K562 (cell line): Measurements from ENCODE around the gene PIKFYVE. TPM values are rescaled to one million over a fixed set of nuclear protein-coding genes. Genes with fewer than 3 reads are reported as not detected.

ENCODE experiments used
- CEBPZ ChIP-seq: fragments of 150-350 bp; IDR thresholded peaks from 2 replicates; pipeline ENCODE4 v1.6.1; 2014; ENCODE audit warnings: low read depth, mild to moderate bottlenecking, low read length, borderline replicate concordance
- CSDE1 ChIP-seq, 2 experiments: fragments of 450-650 bp; IDR thresholded peaks; 2 replicates each; pipeline ENCODE4 v1.6.1; 2016; ENCODE audit warnings: mild to moderate bottlenecking in 1 of 2
- PHF21A ChIP-seq: fragments of 450-650 bp; IDR thresholded peaks from 2 replicates; pipeline ENCODE4 v1.6.1; 2017; ENCODE audit warnings: low read depth, borderline replicate concordance
- RAD21 ChIP-seq, 2 experiments: fragments of 250-450 bp in 1 of 2; fragments of 450-650 bp in 1 of 2; sonication (Bioruptor Pico) in 1 of 2; formaldehyde crosslinking in 1 of 2; IDR thresholded peaks in 1 of 2; conservative IDR thresholded peaks in 1 of 2; 2 replicates each; pipeline versions ENCODE4 v1.4.0 to v1.8.0; 2020 to 2022; ENCODE audit warnings: mild to moderate bottlenecking in 2 of 2, moderate library complexity in 1 of 2
- RBM34 ChIP-seq: fragments of 200-400 bp; formaldehyde crosslinking; IDR thresholded peaks from 2 replicates; pipeline ENCODE4 v1.6.1; 2018; ENCODE audit warnings: low read length, borderline replicate concordance; ENCODE audit not compliant: insufficient read depth
- STAG1 ChIP-seq: sonication (generic); formaldehyde crosslinking; IDR thresholded peaks from 2 replicates; pipeline ENCODE4 v1.5.0; 2020; ENCODE audit warnings: missing genetic modification reagents, borderline replicate concordance
- polyA plus RNA-seq, 8 experiments: library from polyadenylated mRNA; depleted of rRNA in 4 of 8; stranded (reverse) in 5 of 8; unstranded in 3 of 8; fragments of >200 nt; fragmentation: Nextera tagmentation in 2 of 8; fragmentation: Illumina TruSeq in 1 of 8; extraction: Ambion mirVana in 2 of 8; extraction: Trizol in 1 of 8; gene quantifications; 2 replicates each; pipeline versions ENCODE4 v1.2.1 to v1.2.3, GENCODE V29; 2011 to 2014; ENCODE audit warnings: inconsistent platforms in 1 of 8, missing spikeins in 1 of 8
- total RNA-seq, 7 experiments: library from RNA; depleted of rRNA in 6 of 7; stranded (reverse); fragments of >200 nt in 6 of 7; fragmentation: Illumina TruSeq in 2 of 7; extraction: Trizol in 2 of 7; gene quantifications; 2 replicates each; pipeline versions ENCODE4 v1.2.1 to v1.2.3, GENCODE V29; 2011 to 2021; ENCODE audit warnings: low replicate concordance in 1 of 7
- TF ChIP-seq, protein P1 (sequence below), 2 experiments: fragments of 450-650 bp; formaldehyde crosslinking in 1 of 2; IDR thresholded peaks; 2 replicates each; pipeline versions ENCODE4 v1.4.0 to v1.6.1; 2014 to 2020; ENCODE audit warnings: mild to moderate bottlenecking in 2 of 2, borderline replicate concordance in 1 of 2, low read depth in 1 of 2

PIKFYVE gene
- total and polyA plus RNA-seq, 9 of the 15 experiments (the other 6 are each of a cell fraction or from before 2014, with no cell fraction given) = 3.6 to 25.6 (median 16.7) TPM

DNA sequence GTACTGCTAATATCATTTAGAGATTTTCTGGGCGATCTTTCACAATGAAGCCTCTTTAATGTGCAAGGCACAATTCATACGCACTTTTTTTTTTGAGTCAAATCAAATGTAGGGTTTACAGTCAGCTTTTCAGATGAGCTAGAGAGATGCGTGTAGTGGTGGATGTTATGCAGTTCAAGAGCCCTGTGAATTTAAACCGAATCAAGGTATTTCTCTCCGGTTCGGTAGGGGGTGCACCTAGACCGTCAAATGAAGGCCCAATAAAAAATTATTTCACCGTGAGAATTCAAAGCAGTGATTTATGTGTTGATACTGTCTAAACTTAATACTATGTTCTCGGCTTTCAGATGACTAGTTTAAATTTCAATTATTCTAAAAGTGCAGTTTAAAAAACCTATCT, 141.6 kb downstream of the PIKFYVE start (continued):
- TF ChIP-seq STAG1 (CRISPR knock-in tag) = peak; percentile 38; the same call in 1 of the 2 replicates
- peak; percentile 78 to 81 for TF ChIP-seq RAD21 (CRISPR knock-in tag; conservative IDR thresholded peaks at IDR 0.05 in 1 of 2, IDR thresholded peaks at IDR 0.05 in 1 of 2)
- no peak for TF ChIP-seq CSDE1 (IDR thresholded peaks at IDR 0.05)
- TF ChIP-seq, protein P1, sequence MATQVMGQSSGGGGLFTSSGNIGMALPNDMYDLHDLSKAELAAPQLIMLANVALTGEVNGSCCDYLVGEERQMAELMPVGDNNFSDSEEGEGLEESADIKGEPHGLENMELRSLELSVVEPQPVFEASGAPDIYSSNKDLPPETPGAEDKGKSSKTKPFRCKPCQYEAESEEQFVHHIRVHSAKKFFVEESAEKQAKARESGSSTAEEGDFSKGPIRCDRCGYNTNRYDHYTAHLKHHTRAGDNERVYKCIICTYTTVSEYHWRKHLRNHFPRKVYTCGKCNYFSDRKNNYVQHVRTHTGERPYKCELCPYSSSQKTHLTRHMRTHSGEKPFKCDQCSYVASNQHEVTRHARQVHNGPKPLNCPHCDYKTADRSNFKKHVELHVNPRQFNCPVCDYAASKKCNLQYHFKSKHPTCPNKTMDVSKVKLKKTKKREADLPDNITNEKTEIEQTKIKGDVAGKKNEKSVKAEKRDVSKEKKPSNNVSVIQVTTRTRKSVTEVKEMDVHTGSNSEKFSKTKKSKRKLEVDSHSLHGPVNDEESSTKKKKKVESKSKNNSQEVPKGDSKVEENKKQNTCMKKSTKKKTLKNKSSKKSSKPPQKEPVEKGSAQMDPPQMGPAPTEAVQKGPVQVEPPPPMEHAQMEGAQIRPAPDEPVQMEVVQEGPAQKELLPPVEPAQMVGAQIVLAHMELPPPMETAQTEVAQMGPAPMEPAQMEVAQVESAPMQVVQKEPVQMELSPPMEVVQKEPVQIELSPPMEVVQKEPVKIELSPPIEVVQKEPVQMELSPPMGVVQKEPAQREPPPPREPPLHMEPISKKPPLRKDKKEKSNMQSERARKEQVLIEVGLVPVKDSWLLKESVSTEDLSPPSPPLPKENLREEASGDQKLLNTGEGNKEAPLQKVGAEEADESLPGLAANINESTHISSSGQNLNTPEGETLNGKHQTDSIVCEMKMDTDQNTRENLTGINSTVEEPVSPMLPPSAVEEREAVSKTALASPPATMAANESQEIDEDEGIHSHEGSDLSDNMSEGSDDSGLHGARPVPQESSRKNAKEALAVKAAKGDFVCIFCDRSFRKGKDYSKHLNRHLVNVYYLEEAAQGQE (IDR thresholded peaks at IDR 0.05; ENCODE audit: borderline replicate concordance) = peak; percentile 55; the same call in 1 of the 2 replicates
- TF ChIP-seq, protein P1 (CRISPR knock-in tag; IDR thresholded peaks at IDR 0.05; ENCODE audit: low read depth) = no peak
- peak; percentile 69; the same call in 1 of the 2 replicates for TF ChIP-seq PHF21A
- TF ChIP-seq CEBPZ = no peak
- no peak for TF ChIP-seq RBM34
